LNCAP (cell line): Measurements from ENCODE around the gene PRDX1.

Experiments used
- CTCF ChIP-seq: fragments of 450-650 bp; IDR thresholded peaks from 2 replicates; pipeline ENCODE4 v1.5.1; 2017; ENCODE audit warnings: mild to moderate bottlenecking

The PRDX1 gene

GRCh38 chr1:45512641-45513054 lies 9.0 kb downstream of the PRDX1 start:
- peak; percentile 70 for TF ChIP-seq CTCF

GRCh38 chr1:45510972-45511527 lies 10.6 kb downstream of the PRDX1 start:
- no peak for TF ChIP-seq CTCF

DNA sequence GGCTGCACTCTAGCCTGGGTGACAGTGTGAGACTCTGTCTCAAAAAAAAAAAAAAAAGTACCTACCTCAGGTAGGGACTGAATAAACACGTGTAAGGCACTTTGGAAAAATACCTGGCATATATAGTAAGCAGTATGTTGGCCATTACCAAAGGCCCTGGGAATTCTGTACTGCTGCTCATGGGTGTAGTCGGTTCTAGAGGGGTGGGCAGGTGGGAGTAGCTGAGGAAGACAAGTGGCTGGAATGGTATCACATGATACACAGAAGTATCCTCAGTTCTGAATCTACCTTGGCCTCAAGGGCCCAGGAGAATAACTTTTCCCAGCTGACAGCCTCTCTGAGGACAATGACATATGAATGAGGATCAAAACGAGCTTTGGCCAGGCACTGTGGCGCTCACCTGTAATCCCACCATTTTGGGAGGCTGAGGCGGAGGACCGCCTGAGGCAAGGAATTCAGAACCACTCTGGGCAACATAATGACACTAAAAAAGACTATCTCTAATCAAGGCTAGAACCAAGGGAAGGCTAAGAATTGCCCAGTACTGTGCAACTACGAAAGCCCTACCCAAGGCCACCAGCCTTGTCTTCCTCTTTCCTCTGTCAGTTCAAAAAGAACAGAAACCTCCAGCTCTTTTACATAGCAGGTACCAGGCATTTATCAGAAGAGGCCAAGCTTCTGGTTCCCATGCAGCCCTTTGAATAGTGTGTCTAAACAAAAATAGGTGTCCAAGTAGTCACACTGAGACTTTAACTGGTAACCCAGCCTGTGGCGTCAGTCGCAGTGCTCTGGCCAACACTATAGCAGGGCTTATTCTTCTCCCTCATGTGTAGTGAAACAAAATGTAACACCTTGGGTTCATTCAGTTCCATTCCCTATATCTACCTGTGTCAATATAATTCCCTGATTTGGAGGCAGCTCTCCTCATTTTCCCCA lies 11.4 kb downstream of the PRDX1 start:
- TF ChIP-seq CTCF, result no peak

- TF ChIP-seq CTCF, result no peak
Measured at GRCh38 chr1:45508295-45509151, 13.2 kb downstream of the PRDX1 start.

DNA sequence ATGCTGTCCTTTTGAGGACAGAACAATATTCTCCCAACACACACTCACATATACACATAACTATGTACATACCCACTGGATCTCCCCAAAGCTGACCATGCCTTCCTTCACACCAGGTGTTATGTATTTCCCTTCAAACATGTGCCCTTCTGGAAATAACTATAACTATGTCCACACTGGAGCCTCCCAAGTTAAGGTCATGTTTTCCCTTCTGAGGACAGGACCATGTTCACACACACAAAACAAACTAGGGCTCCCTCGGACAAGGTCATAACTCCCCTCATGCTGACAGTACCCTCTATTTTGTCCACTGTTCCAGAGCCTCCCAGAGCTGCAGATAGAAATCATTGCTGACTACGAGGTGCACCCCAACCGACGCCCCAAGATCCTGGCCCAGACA lies 13.8 kb downstream of the PRDX1 start:
- TF ChIP-seq CTCF, result no peak

DNA sequence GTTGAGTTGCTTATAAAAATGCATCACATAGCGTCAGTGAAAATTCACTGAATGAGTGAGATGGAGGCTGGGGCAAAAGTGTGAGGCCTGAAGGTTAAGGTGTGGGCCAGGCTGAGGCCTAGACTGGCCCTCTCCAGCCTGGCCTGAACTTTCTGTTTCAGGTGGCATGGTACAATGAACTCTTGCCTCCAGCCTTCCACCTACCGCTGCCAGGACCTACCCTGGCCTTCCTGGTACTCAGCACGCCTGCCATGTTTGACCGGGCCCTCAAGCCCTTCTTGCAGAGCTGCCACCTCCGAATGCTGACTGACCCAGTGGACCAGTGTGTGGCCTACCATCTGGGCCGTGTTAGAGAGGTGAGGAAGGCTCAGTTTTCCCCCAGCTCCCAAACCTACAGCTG lies 14.5 kb downstream of the PRDX1 start:
- TF ChIP-seq CTCF, result no peak
